GM23338 (cell line): ENCODE results near the gene ECSCR.
"Not testable (repeated sequence)": the region's sequence is repeated elsewhere in the genome, so short reads cannot be mapped to it uniquely, and the experiment has no call there.

Experiments
- CTCF ChIP-seq, 2 experiments: fragments of 200-600 bp in 1 of 2; sonication (generic) in 1 of 2; conservative IDR thresholded peaks; 2 replicates each; pipeline versions ENCODE4 v1.5.1 to v1.6.1; 2016 to 2017; ENCODE audit warnings: antibody characterized with exemption in 2 of 2, low read depth in 2 of 2, mild to moderate bottlenecking in 2 of 2, moderate library complexity in 1 of 2
- EZH2 ChIP-seq: fragments of 200-600 bp; sonication (generic); IDR thresholded peaks from one replicate; pipeline ENCODE4 v1.8.0; 2017; ENCODE audit warnings: antibody characterized with exemption, mild to moderate bottlenecking, low read depth; ENCODE audit not compliant: unreplicated experiment
- JUNB ChIP-seq: IDR thresholded peaks from one replicate; pipeline ENCODE4 v1.6.1; 2016; ENCODE audit warnings: antibody characterized with exemption; ENCODE audit not compliant: unreplicated experiment
- POLR2AphosphoS5 ChIP-seq: IDR thresholded peaks from 2 replicates; pipeline ENCODE4 v1.6.1; 2016; ENCODE audit warnings: antibody characterized with exemption, low read depth

DNA sequence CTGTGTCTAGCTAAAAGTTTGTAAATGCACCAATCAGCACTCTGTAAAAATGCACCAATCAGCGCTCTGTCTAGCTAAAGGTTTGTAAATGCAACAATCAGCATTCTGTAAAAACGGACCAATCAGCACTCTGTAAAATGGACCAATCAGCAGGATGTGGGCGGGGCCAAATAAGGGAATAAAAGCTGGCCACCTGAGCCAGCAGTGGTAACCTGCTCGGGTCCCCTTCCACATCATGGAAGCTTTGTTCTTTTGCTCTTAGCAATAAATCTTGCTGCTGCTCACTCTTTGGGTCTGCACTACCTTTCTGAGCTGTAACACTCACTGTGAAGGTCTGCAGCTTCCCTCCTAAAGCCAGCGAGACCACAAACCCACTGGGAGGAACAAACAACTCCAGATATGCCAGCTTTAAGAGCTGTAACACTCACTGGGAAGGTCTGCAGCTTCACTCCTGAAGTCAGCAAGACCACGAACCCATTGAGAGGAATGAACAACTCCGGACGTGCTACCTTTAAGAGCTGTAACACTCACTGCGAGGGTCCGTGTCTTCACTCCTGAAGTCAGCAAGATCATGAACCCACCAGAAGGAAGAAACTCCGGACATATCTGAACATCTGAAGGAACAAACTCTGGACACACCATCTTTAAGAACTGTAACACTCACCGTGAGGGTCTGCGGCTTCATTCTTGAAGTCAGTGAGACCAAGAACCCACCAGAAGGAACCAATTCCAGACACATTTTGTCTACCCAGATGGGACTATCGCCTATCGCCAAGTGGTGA, 40.7 kb upstream of the ECSCR start:
- TF ChIP-seq CTCF (conservative IDR thresholded peaks at IDR 0.05; ENCODE audit: low read depth in 2 of 2); EZH2; JUNB; POLR2AphosphoS5: not testable (repeated sequence)
